Cardiac fibroblast (primary cell): Measurements from ENCODE around the gene SMAD5.

ENCODE experiments used
- DNase-seq, 2 donors: peaks; one replicate each; pipeline versions ENCODE4 v3.0.0 to v3.0.0-alpha.2; 2010; ENCODE audit warnings: low read depth in 2 of 2
- H3K4me3 ChIP-seq, 2 donors: replicated peaks in 1 of 2; 1 replicate in 1 of 2; 2 replicates in 1 of 2; pipeline ENCODE4 v1.5.1; 2011; ENCODE audit warnings: low read depth in 2 of 2, low read length in 2 of 2, mild to moderate bottlenecking in 2 of 2, moderate library complexity in 1 of 2
- TF ChIP-seq, protein P1 (sequence below): IDR thresholded peaks from one replicate; pipeline ENCODE4 v1.5.1; 2011; ENCODE audit warnings: low read depth, mild to moderate bottlenecking, low read length, inconsistent platforms

The SMAD5 gene

DNA sequence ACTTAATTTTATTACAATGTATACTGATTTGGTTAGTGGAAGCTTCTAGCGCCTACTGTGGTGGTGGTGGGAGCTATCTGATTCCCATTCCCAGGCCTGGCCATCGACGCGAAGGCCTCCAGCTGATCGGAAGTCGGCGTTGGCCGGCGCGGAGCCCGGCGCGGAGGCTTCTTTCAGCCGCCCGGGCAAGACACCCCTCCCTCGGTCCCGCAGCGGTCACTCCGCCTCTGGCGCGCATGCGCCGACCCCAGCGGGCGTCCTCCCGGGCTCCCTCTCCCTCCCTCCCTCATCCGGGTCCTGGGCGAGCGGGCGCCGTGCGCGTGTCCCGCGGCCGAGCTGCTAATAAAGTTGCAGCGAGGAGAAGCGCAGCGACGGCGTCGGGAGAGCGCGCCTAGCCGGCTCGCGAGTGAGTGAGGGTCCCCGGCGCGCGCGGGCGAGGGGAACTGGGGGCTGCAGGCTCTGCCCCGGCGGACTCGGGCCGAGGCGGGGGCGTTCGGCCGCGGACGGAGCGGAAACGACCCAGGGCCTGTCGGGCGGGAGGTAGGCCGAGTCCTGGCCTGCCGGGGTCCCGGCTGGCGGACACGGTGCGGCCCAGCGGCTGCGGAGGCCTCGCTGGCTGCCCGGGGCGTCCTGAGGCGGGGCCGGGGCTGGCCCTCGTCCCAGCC, at the start of gene SMAD5:
Gene SMAD5, plus strand, starts transcription at position 289 of the 665 bp plus-strand sequence. CDS start 20,916 bp downstream, outside the sequence.
- peak; percentile 96 to 98 for DNase-seq
- TF ChIP-seq, protein P1, sequence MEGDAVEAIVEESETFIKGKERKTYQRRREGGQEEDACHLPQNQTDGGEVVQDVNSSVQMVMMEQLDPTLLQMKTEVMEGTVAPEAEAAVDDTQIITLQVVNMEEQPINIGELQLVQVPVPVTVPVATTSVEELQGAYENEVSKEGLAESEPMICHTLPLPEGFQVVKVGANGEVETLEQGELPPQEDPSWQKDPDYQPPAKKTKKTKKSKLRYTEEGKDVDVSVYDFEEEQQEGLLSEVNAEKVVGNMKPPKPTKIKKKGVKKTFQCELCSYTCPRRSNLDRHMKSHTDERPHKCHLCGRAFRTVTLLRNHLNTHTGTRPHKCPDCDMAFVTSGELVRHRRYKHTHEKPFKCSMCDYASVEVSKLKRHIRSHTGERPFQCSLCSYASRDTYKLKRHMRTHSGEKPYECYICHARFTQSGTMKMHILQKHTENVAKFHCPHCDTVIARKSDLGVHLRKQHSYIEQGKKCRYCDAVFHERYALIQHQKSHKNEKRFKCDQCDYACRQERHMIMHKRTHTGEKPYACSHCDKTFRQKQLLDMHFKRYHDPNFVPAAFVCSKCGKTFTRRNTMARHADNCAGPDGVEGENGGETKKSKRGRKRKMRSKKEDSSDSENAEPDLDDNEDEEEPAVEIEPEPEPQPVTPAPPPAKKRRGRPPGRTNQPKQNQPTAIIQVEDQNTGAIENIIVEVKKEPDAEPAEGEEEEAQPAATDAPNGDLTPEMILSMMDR: no peak
- H3K4me3 ChIP-seq: peak within 1 kb of the TSS; percentile 69 to 88

DNA sequence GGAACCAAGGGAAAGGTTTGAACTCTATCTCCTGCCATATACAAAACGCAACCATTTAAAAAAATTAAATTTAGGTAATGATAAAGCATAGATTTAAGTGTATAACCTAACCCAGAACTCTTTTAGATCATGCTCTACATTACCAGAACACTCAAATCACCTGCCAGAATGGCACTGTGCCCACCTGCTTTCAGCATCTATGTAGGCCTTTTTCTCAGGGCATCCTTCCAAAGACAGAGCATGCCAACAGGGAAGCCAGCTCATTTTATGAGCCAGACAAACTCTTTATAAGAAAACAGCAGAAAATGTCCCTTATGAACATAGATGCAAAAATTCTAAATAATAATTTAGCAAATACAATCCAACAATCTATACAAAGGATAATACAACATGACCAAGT, 47.9 kb upstream of the SMAD5 start:
- peak in 1 of 2 donors; percentile 71 for DNase-seq
- TF ChIP-seq, protein P1: no peak
- H3K4me3 ChIP-seq: no peak overlapping the region

DNA sequence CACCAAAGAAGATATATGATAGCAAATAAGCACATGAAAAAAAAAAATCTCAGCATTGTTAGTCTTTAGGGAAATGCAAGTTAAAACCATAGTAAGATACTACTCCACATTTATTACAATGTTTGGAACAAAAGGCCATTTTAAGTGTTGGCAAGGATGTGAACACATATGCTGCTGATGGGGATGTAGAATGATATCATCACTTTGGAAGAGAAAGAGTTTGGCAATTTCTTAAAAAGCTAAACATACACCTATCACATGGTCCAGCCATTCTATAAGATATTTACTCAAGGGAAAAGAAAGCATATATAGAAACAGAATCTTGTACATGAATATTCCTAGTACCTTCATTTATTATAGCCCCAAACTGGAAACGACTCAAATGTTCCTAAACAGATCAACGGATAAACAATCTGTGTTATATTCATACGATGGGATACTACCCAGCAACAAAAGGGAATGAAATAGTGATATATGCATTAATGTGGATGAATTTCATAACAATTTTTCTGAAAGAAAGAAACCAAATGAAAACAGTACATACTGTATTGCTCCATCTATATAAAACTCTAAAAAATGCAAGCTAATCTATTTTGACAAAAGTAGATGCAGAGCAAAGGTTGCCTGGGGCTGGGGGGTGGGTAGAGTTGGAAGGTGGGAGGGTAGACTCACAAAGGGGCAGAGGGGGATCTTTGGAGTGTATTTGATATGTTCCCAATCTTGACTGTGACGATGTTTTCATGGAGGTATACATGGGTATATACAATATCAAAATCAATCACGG, 45.7 kb upstream of the SMAD5 start:
- TF ChIP-seq, protein P1: no peak
- no peak for DNase-seq

DNA sequence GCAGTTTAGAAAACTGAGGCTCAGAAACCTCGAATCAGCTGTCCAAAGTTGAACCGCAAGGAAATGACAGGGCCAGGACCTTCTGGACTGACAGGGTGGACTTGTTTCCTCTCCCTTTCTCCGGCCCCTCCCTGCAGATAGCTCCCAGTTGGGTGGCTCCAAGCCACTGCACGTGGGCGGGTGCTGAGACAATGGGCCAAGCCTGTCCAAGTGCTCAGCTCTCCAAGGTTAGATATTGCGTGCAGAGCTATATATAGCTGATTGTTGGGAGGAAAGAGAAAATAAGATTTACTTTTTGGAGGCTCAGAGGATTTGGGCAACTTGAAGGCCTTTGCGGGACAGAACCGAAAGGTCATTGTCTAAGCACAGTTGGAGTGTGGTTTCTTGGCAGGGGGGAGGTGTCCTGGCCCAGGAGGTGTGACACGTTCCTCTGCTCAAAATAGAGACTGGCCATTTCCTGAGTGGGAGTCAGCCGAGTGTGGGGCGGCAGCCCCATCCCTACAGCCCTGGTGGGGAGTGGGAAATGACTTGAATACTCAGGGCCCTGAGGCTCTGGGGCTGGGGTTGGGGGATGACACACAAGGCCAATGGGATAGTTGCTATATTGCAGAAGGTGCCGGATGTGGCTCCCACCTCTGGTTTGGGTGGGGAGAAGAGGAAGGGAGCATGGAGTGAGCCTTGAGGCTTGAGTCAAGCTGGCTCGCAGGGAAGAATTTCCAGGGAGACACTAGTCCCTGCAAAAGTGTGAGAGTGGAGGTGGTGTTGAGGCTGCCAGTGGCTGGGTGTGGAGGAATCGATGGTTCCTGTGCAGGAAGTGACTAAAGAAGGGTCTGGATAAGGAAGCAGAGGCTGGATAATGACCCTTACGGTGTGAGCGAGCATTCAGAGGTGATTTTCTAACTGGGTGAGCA, 44.4 kb upstream of the SMAD5 start:
- TF ChIP-seq, protein P1: no peak
- H3K4me3 ChIP-seq: no peak overlapping the region
- DNase-seq: peak; percentile 76 to 93

More for the DNA sequence above, 45.7 kb upstream of the SMAD5 start:
- no peak overlapping the region for H3K4me3 ChIP-seq

DNA sequence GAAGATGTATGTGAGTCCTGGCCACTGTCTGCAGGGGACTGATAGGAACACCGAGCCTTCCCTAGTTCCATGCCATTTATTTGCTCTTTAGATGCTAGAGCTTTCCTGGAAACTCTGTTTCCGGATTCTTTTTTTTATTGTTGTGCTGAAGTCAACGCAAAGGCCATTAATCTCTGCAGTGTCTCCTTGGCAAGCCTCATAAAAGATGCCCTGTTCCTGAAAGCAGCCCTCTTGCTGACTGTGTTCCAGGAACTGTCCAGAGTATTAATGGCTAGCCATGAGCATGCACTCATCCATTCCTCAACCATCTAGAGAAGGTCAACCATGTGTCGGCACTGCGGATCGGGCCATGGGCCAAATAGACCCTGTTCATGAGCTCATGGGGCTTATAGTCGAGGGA, 42.9 kb upstream of the SMAD5 start:
- TF ChIP-seq, protein P1: no peak
- no peak overlapping the region for H3K4me3 ChIP-seq

DNA sequence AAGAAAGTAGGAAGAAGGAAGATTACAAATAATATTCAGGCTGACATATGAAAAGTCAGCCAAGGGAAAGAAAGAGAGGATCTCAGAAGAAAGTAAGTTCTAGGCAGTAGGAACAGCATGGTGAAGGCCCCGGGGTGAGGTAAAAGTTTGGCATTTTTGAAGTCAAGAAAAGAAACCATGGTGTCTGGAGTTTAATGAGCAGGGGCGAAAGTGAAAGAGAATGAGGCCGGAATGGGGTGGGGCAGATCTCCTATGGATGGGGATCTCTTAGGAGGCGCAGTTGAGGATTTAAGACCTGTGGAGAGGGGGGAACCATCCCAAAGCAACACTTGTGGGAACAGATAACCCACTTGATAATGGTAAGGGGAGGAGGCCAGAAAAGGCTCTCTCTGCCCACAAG, 42.3 kb upstream of the SMAD5 start:
- no peak overlapping the region for H3K4me3 ChIP-seq
- DNase-seq: no peak
- TF ChIP-seq, protein P1: no peak

More for the DNA sequence above, 42.9 kb upstream of the SMAD5 start:
- no peak for DNase-seq
